Adrenal gland (tissue), 5 donors: ENCODE data around the gene FPGS.

ENCODE experiments used
- CTCF ChIP-seq, 6 experiments: fragments of 450-650 bp in 4 of 6; fragments of 200-600 bp in 2 of 6; sonication (generic) in 1 of 6; IDR thresholded peaks; 1 replicate in 5 of 6; 2 replicates in 1 of 6; pipeline versions ENCODE4 v1.5.1 to v1.8.0; 2016 to 2021; ENCODE audit warnings: antibody characterized with exemption in 6 of 6, mild to moderate bottlenecking in 2 of 6, moderate library complexity in 1 of 6
- POLR2A ChIP-seq, 2 donors: fragments of 450-650 bp; IDR thresholded peaks; one replicate each; pipeline ENCODE4 v1.6.1; 2017; ENCODE audit warnings: antibody characterized with exemption in 2 of 2, mild to moderate bottlenecking in 2 of 2, moderate library complexity in 1 of 2
- donor health status: DM: no; HTN: no; CAD: no.

DNA sequence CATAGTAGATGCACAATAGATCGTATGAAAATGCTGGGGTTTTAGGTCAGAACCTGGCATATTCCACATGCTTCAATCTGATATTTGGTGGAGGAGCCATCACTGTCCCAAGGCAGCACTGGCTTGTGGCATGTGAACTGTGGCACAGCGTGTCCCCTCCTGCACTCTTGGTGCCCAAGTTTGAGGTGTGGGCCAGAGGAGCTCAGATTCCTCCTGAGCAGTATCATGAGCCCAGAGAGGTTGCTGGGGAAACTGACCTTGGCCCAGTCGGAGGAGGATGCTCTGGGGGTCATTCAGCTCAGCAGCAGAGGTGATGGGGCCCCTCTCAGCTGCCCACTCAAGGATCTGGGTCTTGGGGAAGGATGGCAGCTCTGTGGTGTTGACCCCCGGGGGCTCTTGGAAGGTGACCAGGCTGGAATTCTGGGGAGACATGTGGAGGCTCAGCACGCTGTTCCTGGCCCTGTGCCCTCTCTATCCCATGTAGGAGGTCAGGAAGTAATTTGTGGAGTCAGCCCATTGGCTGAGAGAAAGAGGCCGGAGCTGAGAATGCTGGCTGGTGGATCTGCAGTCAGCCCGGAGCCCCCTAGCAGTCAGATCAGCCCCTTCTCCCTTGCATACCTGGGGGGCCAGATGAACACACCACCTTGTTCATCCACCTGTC is 23.7 kb downstream of the FPGS start:
- no peak for TF ChIP-seq CTCF (IDR thresholded peaks at IDR 0.05)
- TF ChIP-seq POLR2A (IDR thresholded peaks at IDR 0.05): no peak
